Heart left ventricle (tissue), 16 donors: ENCODE data around the gene BAK1. TPM values are rescaled to one million over a fixed set of nuclear protein-coding genes. Genes with fewer than 3 reads are reported as not detected.
"Not testable (repeated sequence)": the region's sequence is repeated elsewhere in the genome, so short reads cannot be mapped to it uniquely, and the experiment has no call there.

ENCODE experiments used
- ATAC-seq, 4 donors: fragments of 200-7000 bp; cut with Tn5 transposase; one replicate each; pipeline ENCODE4 v1.9.1; 2020 to 2022; ENCODE audit warnings: moderate library complexity in 4 of 4, mild to moderate bottlenecking in 3 of 4, moderate number of reproducible peaks in 1 of 4
- DNase-seq, 5 donors: peaks; one replicate each; pipeline ENCODE4 v3.0.0-alpha.2; 2020
- H3K27ac ChIP-seq, 12 donors: fragments of 200-600 bp; sonication (generic) in 4 of 12; one replicate each; pipeline versions ENCODE4 v1.5.0 to v1.8.0; 2016 to 2022; ENCODE audit warnings: mild to moderate bottlenecking in 2 of 12
- H3K27me3 ChIP-seq, 9 donors: fragments of 200-600 bp; sonication (generic) in 2 of 9; one replicate each; pipeline versions ENCODE4 v1.5.1 to v1.8.0; 2016 to 2022; ENCODE audit warnings: mild to moderate bottlenecking in 3 of 9
- H3K36me3 ChIP-seq, 9 donors: fragments of 200-600 bp; sonication (generic) in 2 of 9; one replicate each; pipeline versions ENCODE4 v1.5.0 to v1.8.0; 2018 to 2022; ENCODE audit warnings: mild to moderate bottlenecking in 2 of 9
- H3K4me1 ChIP-seq, 12 donors: fragments of 200-600 bp; sonication (generic) in 4 of 12; one replicate each; pipeline versions ENCODE4 v1.5.0 to v1.8.0; 2016 to 2022; ENCODE audit warnings: mild to moderate bottlenecking in 3 of 12
- H3K4me3 ChIP-seq, 12 donors: fragments of 200-600 bp; sonication (generic) in 4 of 12; one replicate each; pipeline versions ENCODE4 v1.5.0 to v1.8.0; 2017 to 2022; ENCODE audit warnings: mild to moderate bottlenecking in 9 of 12, moderate library complexity in 4 of 12
- H3K9me3 ChIP-seq, 12 donors: fragments of 200-600 bp; sonication (generic) in 4 of 12; one replicate each; pipeline versions ENCODE4 v1.5.0 to v1.8.0; 2016 to 2022; ENCODE audit warnings: mild to moderate bottlenecking in 1 of 12
- POLR2A ChIP-seq, 2 donors: fragments of 450-650 bp; IDR thresholded peaks; one replicate each; pipeline ENCODE4 v1.6.1; 2017; ENCODE audit warnings: antibody characterized with exemption in 2 of 2, mild to moderate bottlenecking in 2 of 2, moderate library complexity in 2 of 2
- WGBS, 4 donors: extraction: QIAGEN DNeasy Blood & Tissue Kit in 2 of 4; methylation state at CpG; one replicate each; pipeline versions ENCODE4 v1.1.5 to v1.1.7; 2013 to 2018; 5-methylcytosine and 5-hydroxymethylcytosine counted together
- intact Hi-C, 10 donors: fragments of 100-400 bp; cut with DNase I; formaldehyde crosslinking; loops; one replicate each; pipeline versions ENCODE4 v1.11.1 to v1.14.2; 2022
- polyA plus RNA-seq, 2 donors: library from polyadenylated mRNA; stranded (reverse); fragments of 200-250 nt; gene quantifications; one replicate each; pipeline ENCODE4 v1.2.3, GENCODE V29; 2013
- total RNA-seq, 9 donors: library from RNA; depleted of rRNA in 2 of 9; stranded (reverse); fragments of >200 nt in 2 of 9; fragmentation: NEBNext Ultra II Directional in 3 of 9; extraction: Animal tissue kit (Norgen Biotek cat#: 25700) in 3 of 9; gene quantifications; one replicate each; pipeline versions ENCODE4 v1.1.0 to v1.2.4, GENCODE V29; 2016 to 2023
- TF ChIP-seq, protein P1 (sequence below), 12 donors: fragments of 200-600 bp; sonication (generic) in 4 of 12; IDR thresholded peaks; one replicate each; pipeline versions ENCODE4 v1.5.0 to v1.8.0; 2018 to 2022; ENCODE audit warnings: antibody characterized with exemption in 12 of 12, mild to moderate bottlenecking in 5 of 12
- donor health status: ischemic (EF 13 %, LVEDD 7.1; RV severe dilation, severe dysfunction).
- donor health status: healthy with polysubstance abuse.
- donor health status: DM: no; HTN: yes; CAD: no.
- donor health status: DM: no; HTN: no; CAD: no.
- donor health status: ischemic (EF 25% LVEDD 6.9; RV normal size, moderate dysfunction).
- donor health status: ischemic (EF 25% LVEDD 5.7; RV mildly dilated, moderate dysfunction).
- donor health status: healthy.
- donor health status: DM: yes; HTN: yes; CAD: no.
- donor health status: ischemic (EF 35%, LVEDD 5.7; RV mildly dilated, moderate dysfunction).
- donor health status: nonischemic (EF 11% LVEDD 7.7; RV severe dilation, severe dysfunction).
- donor health status: DM: yes; HTN: yes; CAD: no.
- donor health status: PGD.
- donor health status: ischemic (EF 29% LVEDD 5.4; RV normal size, mild dysfunction).
- donor health status: nonischemic (EF 23%, LVEDD 6.1; RV moderate dilation, normal function).

BAK1 gene
- total and polyA plus RNA-seq, 11 donors = 13.9 to 55.3 (median 18.9) TPM

DNA sequence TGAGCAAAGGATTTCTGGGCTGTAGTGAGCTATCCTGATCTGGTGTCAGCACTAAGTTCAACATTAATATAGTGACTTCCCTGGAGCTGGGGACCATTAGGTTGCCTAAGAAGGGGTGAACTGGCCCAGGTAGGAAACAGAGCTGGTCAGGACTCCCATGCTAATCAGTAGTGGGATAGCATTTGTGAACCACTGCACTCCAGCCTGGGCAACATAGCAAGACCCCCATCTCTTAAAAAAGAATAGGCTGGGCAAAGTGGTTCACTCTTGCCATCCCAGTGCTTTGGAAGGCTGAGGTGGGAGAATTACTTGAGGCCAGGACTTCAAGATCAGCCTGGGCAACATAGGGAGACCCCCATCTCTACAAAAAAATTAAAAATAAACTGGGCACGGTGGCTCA lies 39.3 kb downstream of the BAK1 start:
- Histone ChIP-seq H3K27ac (no peak overlapping the region), H3K36me3 (no peaks in the 10 kb centered on the region), H3K9me3 (no peaks in the 10 kb centered on the region), H3K4me1 (no peaks in the 10 kb centered on the region), H3K27me3 (no peaks in the 10 kb centered on the region), H3K4me3 (no peak overlapping the region)
- 89 to 100% (median 95%) methylated on average over 1 of the region's 1 CpG for WGBS, 4 donors
- ATAC-seq (no peak), DNase-seq (no peak)
- TF ChIP-seq, protein P1, sequence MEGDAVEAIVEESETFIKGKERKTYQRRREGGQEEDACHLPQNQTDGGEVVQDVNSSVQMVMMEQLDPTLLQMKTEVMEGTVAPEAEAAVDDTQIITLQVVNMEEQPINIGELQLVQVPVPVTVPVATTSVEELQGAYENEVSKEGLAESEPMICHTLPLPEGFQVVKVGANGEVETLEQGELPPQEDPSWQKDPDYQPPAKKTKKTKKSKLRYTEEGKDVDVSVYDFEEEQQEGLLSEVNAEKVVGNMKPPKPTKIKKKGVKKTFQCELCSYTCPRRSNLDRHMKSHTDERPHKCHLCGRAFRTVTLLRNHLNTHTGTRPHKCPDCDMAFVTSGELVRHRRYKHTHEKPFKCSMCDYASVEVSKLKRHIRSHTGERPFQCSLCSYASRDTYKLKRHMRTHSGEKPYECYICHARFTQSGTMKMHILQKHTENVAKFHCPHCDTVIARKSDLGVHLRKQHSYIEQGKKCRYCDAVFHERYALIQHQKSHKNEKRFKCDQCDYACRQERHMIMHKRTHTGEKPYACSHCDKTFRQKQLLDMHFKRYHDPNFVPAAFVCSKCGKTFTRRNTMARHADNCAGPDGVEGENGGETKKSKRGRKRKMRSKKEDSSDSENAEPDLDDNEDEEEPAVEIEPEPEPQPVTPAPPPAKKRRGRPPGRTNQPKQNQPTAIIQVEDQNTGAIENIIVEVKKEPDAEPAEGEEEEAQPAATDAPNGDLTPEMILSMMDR (IDR thresholded peaks at IDR 0.05) = no peak
- no peak for TF ChIP-seq POLR2A (IDR thresholded peaks at IDR 0.05)
- intact Hi-C loops = no loop called here

DNA sequence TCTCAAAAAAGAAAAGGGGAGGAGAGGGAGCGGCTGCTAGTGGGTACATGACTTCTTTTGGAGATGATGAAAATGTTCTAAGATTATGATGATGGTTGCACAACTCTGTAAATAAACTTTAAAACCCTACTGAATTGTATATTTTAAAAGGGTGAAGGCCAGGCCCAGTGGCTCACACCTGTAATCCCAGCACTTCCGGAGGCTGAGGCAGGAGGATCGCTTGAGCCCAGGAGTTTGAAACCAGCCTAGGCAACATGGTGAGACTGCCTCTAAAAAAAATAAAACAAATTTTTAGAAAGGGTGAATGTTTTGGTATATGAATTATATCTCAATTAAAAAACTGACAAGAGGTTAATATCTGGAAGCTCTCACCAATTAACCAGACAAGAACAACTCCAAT lies 45.4 kb downstream of the BAK1 start:
- Histone ChIP-seq H3K4me3 (no peak overlapping the region), H3K4me1 (no peaks in the 10 kb centered on the region), H3K27ac (no peak overlapping the region), H3K9me3 (no peaks in the 10 kb centered on the region), H3K27me3 (no peaks in the 10 kb centered on the region), H3K36me3 (no peaks in the 10 kb centered on the region)
- DNase-seq = no peak
- WGBS, 4 donors = 99 to 100% (median 100%) methylated on average over 3 of the region's 3 CpGs
- no peak for ATAC-seq
- TF ChIP-seq, protein P1 (IDR thresholded peaks at IDR 0.05) = no peak
- TF ChIP-seq POLR2A (IDR thresholded peaks at IDR 0.05) = no peak
- intact Hi-C loops = no loop called here

- H3K4me3 ChIP-seq, intact Hi-C loops, H3K27me3 ChIP-seq, H3K36me3 ChIP-seq, ATAC-seq, H3K27ac ChIP-seq, DNase-seq, H3K9me3 ChIP-seq, H3K4me1 ChIP-seq: not testable (repeated sequence)
- 81 to 88% (median 87%) methylated on average over 22 of the region's 22 CpGs for WGBS, 4 donors
These were observed 46.8 kb downstream of the BAK1 start for GRCh38 chr6:33533163-33533869.

- 94 to 96% (median 95%) methylated on average over 4 to 17 of the region's 25 CpGs for WGBS, 4 donors
- H3K4me1 ChIP-seq, H3K36me3 ChIP-seq, H3K27me3 ChIP-seq, H3K27ac ChIP-seq, ATAC-seq, DNase-seq, H3K9me3 ChIP-seq, intact Hi-C loops, H3K4me3 ChIP-seq: not testable (repeated sequence)
These were observed 47.6 kb downstream of the BAK1 start for GRCh38 chr6:33532431-33532830.

- not testable (repeated sequence) for ATAC-seq
These were observed 49.5 kb downstream of the BAK1 start for GRCh38 chr6:33530617-33531016.

More at GRCh38 chr6:33530617-33531016, 49.5 kb downstream of the BAK1 start:
- H3K27ac ChIP-seq, H3K4me1 ChIP-seq, H3K27me3 ChIP-seq, DNase-seq, intact Hi-C loops, H3K9me3 ChIP-seq, H3K36me3 ChIP-seq, H3K4me3 ChIP-seq: not testable (repeated sequence)

Other genes with a start within 250 kb of the BAK1 start
- gene KIFC1, start 188.5 kb downstream of the BAK1 start, total RNA-seq = 1 to 10 TPM in 3 of 9 donors, under 1 TPM in 3, not detected in 3; 0.39 to 7.0 (median 1.0) TPM
- gene KIFC1, start 188.5 kb downstream of the BAK1 start, polyA plus RNA-seq = under 1 TPM; 0.04 to 0.30 TPM
- 10 to 100 TPM; 43.0 to 82.1 (median 47.3) TPM for gene PHF1, start 169.3 kb downstream of the BAK1 start, total RNA-seq
- 10 to 100 TPM; 54.0 to 77.0 TPM for gene PHF1, start 169.3 kb downstream of the BAK1 start, polyA plus RNA-seq
- gene CUTA, start 162.2 kb downstream of the BAK1 start, total RNA-seq = 100 to 1,000 TPM in 8 of 9 donors, 10 to 100 TPM in 1; 99.3 to 142 (median 120) TPM
- 100 to 1,000 TPM; 139 to 142 TPM for gene CUTA, start 162.2 kb downstream of the BAK1 start, polyA plus RNA-seq
- gene SYNGAP1, start 160.2 kb downstream of the BAK1 start, total RNA-seq = 1 to 10 TPM; 2.4 to 9.9 (median 4.4) TPM
- gene SYNGAP1, start 160.2 kb downstream of the BAK1 start, polyA plus RNA-seq = 1 to 10 TPM; 5.0 to 5.8 TPM
- gene ZBTB9, start 125.7 kb downstream of the BAK1 start, total RNA-seq = 1 to 10 TPM; 2.5 to 6.4 (median 4.7) TPM
- 1 to 10 TPM; 2.2 to 5.6 TPM for gene ZBTB9, start 125.7 kb downstream of the BAK1 start, polyA plus RNA-seq
- 10 to 100 TPM in 2 of 9 donors, 1 to 10 TPM in 7; 4.8 to 33.5 (median 7.8) TPM for gene ITPR3, start 41.0 kb upstream of the BAK1 start, total RNA-seq
- gene ITPR3, start 41.0 kb upstream of the BAK1 start, polyA plus RNA-seq = 1 to 10 TPM; 6.1 to 8.9 TPM
- 100 to 1,000 TPM in 8 of 9 donors, 10 to 100 TPM in 1; 88.5 to 298 (median 195) TPM for gene UQCC2, start 131.4 kb upstream of the BAK1 start, total RNA-seq
- 100 to 1,000 TPM; 123 to 496 TPM for gene UQCC2, start 131.4 kb upstream of the BAK1 start, polyA plus RNA-seq
- 10 to 100 TPM; 11.7 to 72.4 (median 30.8) TPM for gene IP6K3, start 166.6 kb upstream of the BAK1 start, total RNA-seq
- gene IP6K3, start 166.6 kb upstream of the BAK1 start, polyA plus RNA-seq = 10 to 100 TPM; 16.9 to 59.2 TPM
- 10 to 100 TPM; 21.2 to 41.5 (median 25.7) TPM for gene LEMD2, start 208.9 kb upstream of the BAK1 start, total RNA-seq
- gene LEMD2, start 208.9 kb upstream of the BAK1 start, polyA plus RNA-seq = 10 to 100 TPM; 29.9 to 51.3 TPM
- not detected for gene MLN, start 223.7 kb upstream of the BAK1 start, total RNA-seq
- not detected for gene MLN, start 223.7 kb upstream of the BAK1 start, polyA plus RNA-seq